ENCODE data around the gene GRSF1. TPM values are rescaled to one million over a fixed set of nuclear protein-coding genes. Genes with fewer than 3 reads are reported as not detected.

GRSF1 gene
- total RNA-seq, 1 donor from 2014 or later: 53.8 TPM

Other genes with a start within 250 kb of the GRSF1 start
- gene AMBN, start 247.6 kb downstream of the GRSF1 start, total RNA-seq: not detected in 2 replicates
- not detected in 2 replicates for gene ENAM, start 211.1 kb downstream of the GRSF1 start, total RNA-seq
- not detected in 2 replicates for gene JCHAIN, start 173.4 kb downstream of the GRSF1 start, total RNA-seq
- gene UTP3, start 151.4 kb downstream of the GRSF1 start, total RNA-seq: 10.8 and 17.1 TPM in 2 replicates
- 25.4 and 29.6 TPM in 2 replicates for gene RUFY3, start 117.9 kb downstream of the GRSF1 start, total RNA-seq
- 8.2 and 10.4 TPM in 2 replicates for gene MOB1B, start 62.5 kb upstream of the GRSF1 start, total RNA-seq
- 17.7 and 20.2 TPM in 2 replicates for gene DCK, start 153.8 kb upstream of the GRSF1 start, total RNA-seq

Data from dermis microvascular lymphatic vessel endothelial cell (primary cell).